Measurements from ENCODE around the gene NEU3.
A peak's percentile ranks its signal among the peaks of the same experiment; 100 is the strongest.
"Not testable (repeated sequence)": the region's sequence is repeated elsewhere in the genome, so short reads cannot be mapped to it uniquely, and the experiment has no call there.

NEU3 gene, protein sequence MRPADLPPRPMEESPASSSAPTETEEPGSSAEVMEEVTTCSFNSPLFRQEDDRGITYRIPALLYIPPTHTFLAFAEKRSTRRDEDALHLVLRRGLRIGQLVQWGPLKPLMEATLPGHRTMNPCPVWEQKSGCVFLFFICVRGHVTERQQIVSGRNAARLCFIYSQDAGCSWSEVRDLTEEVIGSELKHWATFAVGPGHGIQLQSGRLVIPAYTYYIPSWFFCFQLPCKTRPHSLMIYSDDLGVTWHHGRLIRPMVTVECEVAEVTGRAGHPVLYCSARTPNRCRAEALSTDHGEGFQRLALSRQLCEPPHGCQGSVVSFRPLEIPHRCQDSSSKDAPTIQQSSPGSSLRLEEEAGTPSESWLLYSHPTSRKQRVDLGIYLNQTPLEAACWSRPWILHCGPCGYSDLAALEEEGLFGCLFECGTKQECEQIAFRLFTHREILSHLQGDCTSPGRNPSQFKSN

DNA sequence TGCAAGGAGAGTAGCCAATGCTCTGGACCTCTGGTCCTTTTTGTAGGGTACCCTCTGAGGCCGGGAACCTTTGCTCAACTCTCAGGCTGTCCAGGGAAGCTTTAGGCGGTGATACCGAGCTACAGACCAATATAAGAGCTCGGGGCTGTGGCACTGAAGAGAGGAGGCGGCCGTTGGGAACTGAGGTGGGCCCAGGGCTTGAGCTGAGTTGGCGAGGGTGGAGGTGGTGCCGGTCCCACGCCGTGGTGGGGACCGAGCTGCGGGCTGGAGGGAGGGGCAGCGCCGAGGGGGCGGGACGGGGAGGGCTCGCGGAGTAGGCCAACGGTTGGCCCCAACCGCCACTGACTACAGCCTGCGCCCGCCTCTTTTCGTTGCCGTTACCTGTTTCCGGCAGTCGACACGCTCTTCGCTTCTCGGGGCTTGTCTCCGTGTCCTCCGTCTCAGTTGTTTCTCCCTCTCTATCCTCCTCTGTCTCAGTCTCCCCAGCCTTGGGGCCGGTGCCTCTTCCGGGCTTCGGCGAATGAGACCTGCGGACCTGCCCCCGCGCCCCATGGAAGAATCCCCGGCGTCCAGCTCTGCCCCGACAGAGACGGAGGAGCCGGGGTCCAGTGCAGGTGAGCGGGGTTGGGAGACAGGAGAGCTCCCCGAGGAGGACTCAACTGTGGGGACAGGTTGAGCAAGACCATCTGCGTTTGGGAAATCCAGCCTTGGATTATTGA, at the start of gene NEU3:
TSS of gene NEU3 (plus strand) at position 393 of the 719 bp plus-strand sequence. CDS start at position 521, 128 bp downstream.
- peak; percentile 69 to 72 for DNase-seq (ENCODE audit: low read depth in 1 of 2, low spot score in 1 of 2)

DNA sequence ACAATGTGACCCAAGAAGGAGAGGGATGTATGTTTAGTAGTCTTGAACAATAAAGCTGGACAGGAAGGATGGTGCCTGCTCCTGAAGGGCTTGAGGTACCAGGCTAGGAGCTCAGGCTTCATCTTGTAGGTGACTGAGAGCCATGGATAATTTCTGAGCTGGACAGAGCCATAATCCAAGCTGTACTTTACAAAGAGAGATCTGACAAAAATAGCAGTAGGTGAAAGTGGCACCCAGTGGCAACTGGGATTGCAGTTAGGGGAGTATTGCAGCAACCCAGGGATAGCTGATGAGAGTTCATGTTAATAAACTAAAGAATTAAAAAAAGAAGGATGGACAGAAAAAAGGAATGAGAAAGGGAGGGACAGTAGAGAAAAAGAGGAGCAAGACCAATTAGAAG, 47.2 kb upstream of the NEU3 start:
- no peak for DNase-seq (ENCODE audit: low read depth in 1 of 2, low spot score in 1 of 2)

DNA sequence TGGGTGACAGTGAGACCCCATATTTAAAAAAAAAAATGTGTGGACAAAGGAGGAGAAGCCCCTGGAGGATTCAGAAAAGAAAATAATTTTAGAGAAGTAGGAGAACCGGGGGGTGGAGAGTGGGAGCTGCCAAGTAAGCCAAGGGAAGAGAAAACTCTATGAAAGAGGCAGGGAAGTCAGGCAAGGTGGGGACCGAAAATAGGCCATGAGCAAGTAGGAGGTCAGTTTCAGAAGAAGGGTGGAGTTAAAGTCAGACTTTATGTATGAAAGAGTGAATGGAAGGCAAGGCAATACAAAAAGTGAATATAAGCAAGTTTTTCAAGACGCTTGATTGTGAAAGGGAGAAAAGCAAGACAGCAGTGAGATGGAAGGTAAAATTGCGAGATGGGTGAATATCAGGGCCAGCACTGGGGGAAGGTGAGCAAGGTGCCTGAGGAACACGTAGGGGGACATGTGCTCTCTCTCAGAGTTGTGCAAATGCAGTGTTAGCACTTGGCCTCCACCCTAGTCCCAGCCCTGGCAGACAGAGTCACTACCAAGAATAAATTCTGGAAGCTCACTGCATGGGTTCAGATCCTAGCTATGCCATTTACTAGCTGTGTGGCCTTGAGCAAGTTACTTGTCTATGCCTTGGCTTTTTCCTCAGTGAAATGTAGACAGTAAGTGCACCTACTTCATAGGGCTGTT, 46.5 kb upstream of the NEU3 start:
- no peak for DNase-seq (ENCODE audit: low read depth in 1 of 2, low spot score in 1 of 2)

DNA sequence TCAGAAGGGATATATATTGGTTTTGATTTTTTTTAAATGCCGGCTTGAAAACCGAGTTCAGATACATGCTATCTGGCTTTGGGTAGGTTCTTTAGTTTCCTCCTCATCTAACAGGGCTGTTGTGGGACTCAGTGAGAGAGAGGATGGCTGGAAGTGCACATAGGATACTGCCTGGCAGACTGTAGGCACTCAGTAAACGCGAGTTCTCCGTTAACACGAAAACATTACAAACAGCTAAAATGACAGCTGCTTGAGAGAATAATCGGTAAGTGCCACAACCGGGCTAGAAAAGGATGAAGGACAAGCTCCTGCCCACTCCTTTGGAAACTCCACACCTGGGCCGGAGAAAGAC, 40.2 kb upstream of the NEU3 start:
- DNase-seq (ENCODE audit: low read depth in 1 of 2, low spot score in 1 of 2), result no peak

DNA sequence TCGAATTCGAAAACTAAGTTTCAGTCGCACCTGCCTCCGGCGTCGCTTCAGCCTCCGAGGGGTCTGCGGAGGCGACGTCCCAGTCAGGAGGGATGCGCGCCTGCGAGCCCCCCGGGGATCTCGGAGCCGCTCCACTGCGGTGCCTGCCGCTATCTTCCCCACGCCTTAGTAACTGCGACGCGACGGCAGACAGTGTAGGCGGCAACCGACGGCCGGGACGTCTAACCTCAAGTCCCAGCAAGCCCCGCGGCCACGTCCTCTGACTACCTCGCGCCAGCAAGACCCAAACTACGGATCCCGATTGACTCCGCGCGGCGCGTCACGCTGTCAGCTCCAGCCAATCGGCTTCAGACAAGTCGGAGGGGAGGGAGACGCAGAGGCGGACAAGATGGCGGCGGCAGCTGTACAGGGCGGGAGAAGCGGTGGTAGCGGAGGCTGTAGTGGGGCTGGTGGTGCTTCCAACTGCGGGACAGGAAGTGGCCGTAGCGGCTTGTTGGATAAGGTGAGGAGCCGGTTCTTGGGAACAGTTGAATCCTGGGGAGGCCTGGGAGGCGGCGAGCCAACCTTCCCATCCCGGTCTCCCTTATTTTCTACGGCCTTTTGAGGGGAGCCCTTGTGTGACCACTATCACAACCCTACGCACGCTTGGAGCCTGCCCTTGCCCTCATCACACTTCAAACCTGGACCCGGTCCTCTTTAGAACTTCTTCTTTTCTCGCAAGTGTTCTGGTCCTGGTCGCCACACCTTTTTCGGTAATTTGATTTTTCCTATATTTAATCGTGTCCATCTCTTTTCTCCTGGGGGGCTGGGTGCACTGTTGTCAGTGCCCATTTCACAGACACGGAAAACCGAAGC, 39.6 kb upstream of the NEU3 start, which contains the start of the genes SPCS2 and XRRA1:
TSS of gene SPCS2 (plus strand) at position 369 of the 855 bp plus-strand sequence. CDS start at position 389, 20 bp downstream.
TSS of gene XRRA1 (minus strand) at position 194 of the 855 bp plus-strand sequence. CDS start 8,213 bp downstream, outside the sequence.
- DNase-seq (ENCODE audit: low read depth in 1 of 2, low spot score in 1 of 2), result peak; percentile 96 to 97

DNA sequence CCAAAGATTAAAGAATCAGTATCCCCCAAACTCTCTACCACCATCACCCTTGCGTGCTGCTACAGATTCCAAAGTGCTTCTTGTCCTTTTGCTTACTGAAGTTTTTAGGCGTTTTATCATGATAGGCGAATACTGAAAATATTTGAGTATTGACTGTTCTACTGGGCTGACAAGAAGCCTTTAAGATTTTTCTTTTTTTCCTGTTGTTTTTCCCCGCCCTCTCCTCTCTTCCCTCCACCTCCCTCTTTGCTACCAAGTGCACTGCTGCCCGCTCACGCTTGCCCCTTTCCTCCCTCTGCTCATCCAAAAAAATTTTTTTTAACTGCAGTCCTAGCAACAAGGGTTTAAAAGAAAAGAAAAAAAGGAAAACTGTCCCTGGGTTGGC, 39.0 kb upstream of the NEU3 start:
- no peak for DNase-seq (ENCODE audit: low read depth in 1 of 2, low spot score in 1 of 2)

DNA sequence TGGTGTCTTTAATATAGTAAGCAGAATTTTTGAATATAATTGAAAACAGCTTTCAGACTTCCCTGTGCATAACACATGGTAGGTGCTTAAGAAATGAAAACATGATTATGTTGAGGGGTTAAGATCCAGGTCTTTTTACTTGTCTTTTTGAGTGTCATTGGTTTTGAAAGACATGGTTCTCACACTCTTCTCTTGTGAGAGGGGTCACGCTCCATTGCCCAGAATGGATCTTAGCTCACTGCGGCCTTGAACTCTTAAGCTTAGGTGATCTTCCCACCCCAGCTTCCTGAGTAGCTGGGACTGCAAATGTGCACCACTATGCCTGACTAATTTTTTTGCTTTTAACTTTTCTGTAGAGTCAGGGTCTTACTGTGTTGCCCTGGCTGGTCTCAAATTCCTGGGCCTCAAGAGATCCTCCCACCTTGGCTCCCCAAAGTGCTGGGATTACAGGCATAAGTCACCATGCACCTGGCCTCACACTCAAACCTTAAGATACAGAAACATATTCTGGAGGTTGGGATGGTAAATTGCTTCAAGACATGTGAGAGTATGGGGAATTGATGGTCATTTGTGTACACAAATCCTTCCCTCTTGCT, 38.3 kb upstream of the NEU3 start:
- no peak for DNase-seq (ENCODE audit: low read depth in 1 of 2, low spot score in 1 of 2)

DNA sequence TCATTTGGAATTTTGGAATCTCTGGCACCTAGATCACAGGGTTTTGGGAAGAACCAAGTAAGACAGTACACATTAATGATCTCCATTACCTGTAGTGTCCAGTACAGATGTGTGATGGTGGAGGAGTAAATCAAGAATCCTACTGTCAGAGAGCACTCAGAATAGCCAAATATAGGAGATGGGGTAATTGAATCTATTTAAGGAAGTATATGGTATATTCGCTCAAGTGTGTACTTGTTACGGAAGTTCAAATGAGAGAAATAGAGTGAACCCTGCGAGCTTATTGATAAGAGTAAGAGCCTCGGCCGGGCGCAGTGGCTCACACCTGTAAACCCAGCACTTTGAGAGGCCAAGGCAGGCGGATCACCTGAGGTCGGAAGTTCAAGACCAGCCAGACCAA, 37.5 kb upstream of the NEU3 start:
- DNase-seq (ENCODE audit: low read depth in 1 of 2, low spot score in 1 of 2), result no peak

DNA sequence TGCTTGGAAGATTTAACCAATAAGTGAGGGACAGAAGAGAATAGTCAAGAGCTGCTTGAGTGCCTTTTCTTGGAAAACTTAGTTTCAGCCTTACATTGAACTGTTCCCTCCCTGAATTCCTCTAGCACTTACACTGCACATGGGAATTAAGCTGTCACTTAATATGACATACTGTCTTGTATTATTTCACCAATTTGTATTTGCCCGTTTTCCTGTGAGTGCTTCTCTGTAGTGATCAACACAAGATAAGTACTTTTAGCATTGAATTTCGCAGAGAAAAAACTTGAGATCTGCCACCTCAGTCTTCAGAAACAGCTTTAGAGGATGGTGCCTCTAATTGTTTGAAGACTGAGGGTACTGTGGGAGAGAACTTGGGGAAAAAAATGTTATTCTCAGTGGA, 36.0 kb upstream of the NEU3 start:
- DNase-seq (ENCODE audit: low read depth in 1 of 2, low spot score in 1 of 2), result no peak

DNA sequence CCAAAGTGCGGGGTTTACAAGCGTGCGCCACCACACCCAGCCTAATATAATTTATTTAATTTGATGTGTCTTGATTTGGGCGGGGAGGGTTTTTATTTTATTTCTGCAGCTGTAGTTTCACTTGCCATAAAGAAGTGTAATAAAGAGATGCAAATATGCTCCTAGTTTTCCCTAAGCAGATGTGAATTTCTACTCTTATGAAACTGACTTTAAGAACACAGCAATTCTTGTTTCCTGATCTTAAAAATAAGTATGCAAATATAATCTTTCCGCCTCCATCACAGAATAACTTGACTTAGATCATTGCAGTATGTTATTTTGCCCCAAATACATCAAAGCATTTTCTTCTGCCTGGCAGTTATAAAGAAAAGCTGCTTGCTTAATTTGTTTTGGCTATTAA, 35.3 kb upstream of the NEU3 start:
- DNase-seq (ENCODE audit: low read depth in 1 of 2, low spot score in 1 of 2), result no peak

DNA sequence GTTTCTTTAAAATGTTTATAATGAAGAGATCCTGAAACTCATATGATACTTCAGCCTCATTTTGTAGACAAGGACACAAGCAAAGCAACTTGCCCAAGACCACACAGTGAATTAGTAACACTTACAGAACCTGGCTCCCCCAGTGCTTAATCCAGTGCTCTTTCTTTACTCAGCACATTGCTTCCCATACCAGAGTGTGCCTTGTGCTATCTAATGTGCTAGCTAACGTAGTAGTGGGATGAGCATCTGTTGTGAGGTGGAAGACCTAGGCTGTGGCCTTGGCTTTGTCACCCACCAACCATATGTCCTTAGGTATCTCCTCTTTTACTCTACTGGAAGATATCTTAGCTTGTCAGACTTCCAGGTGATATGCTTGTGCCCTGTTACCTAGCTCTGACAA, 34.5 kb upstream of the NEU3 start:
- DNase-seq (ENCODE audit: low read depth in 1 of 2, low spot score in 1 of 2), result no peak

DNA sequence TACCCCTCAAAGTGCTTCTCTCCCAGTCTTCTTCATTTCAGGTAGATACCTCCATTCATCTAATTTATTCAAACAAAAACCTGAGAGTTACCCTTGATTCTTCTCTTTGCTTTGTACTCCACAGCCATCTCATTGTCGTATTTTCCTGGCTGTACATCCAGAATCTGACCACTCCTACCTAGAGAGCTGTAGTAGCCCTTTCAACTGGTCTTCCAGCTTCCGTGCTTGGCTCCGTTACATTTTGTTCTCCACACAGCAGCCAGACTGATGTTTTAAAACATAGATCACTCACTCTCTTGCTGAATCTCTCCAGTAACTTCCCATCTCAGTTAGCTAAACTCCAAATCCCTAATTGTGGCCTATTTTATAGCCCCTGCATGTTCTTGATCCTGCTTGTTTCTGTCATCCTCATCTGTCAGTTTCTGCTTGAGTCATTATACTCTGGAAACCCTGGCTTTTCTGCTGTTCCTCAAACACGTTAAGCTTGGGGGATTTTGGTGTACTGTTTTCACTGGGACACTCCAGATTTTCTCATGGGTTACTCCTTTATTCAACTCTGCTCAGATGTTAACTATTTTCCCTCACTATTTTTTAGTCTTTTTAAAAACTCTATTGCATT, 32.2 kb upstream of the NEU3 start:
- no peak for DNase-seq (ENCODE audit: low read depth in 1 of 2, low spot score in 1 of 2)

DNA sequence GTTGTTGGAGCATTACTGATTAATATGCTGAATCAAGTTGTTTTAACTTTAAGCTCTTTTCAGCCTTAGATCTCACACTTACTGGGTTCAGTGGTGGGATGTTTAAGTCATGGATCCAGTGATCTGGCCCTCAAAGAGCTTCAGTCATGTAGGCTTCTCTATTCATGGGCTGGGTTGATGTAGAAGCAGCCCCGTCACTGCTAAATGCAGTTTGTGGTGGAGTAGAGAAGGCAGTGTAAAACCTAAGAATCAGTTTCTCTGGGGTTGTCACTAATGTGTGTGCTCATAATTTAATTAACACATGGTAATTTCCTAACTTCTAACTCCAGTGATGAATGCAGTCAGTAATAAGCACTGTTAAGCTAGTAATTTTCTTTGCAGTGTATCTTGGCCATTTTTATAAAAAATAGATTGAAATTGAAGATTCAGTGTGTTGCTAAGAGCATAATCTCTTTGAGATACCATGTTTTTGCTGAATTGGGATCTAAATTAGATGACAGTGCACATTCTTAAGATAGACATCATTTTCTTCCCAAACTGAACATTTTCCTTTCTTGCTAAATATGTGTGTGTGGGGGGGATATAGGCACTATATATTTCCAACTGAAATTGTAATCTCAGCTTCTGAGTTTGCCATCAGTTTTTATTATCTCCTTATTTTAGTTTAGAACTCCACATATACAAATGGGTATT, 30.6 kb upstream of the NEU3 start:
- DNase-seq (ENCODE audit: low read depth in 1 of 2, low spot score in 1 of 2), result no peak

DNA sequence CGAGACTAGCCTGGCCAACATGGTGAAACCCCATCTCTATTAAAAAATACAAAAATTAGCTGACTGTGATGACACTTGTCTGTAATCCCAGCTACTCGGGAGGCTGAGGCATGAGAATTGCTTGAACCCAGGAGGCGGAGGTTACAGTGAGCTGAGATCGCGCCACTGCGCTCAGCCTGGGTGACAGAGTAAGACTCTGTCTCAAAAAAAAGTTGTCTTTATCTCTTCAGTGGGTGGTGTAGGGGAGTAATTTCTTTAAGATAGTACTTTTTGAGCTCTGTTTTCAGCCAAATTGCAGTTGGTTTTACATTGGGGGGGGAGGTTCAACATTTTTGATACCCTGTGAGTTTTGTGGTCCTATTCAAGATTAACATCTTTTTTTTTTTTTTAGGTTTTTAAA, 28.6 kb upstream of the NEU3 start:
- not testable (repeated sequence) for DNase-seq (ENCODE audit: low read depth in 1 of 2, low spot score in 1 of 2)

DNA sequence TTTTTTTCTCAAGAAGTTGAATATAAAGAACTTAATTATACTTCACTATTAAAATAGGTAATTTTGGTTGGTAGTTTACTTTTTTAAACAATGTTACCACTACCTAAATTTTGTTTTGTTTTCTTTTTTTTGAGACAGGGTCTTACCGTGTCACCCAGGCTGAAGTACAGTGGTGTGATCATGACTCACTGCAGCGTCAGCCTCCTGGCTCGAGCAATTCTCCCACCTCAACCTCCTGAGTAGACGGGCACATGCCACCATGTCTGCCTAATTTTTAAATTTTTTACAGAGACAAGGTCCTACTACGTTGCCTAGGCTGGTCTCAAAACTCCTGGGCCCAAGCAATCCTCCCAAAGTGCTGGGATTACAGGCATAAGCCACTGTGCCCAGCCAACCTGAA, 22.1 kb upstream of the NEU3 start:
- no peak for DNase-seq (ENCODE audit: low read depth in 1 of 2, low spot score in 1 of 2)

DNA sequence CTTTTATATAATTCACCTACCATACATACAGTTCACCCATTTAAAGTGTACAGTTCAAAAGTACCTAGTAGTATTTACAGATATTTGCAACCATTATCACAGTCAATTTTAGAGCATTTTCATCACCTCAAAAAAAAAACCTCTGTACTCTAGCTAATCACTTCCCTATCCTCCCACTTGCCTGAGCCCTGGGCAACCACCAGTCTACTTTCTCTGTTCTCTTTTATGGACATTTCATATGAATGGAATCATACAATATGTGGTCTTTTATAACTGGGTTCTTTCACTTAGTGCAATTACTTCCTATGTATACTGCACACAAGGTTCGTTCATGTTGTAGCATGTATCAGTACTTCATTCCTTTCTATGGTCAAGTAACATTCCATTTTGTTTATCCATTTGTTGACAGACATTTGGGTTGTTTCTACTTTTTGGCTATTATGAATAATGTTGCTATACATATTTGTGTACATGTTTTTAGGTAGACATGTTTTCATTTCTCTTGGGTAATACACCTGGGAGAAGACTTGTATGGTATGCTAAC, 17.8 kb upstream of the NEU3 start:
- DNase-seq (ENCODE audit: low read depth in 1 of 2, low spot score in 1 of 2), result no peak

DNA sequence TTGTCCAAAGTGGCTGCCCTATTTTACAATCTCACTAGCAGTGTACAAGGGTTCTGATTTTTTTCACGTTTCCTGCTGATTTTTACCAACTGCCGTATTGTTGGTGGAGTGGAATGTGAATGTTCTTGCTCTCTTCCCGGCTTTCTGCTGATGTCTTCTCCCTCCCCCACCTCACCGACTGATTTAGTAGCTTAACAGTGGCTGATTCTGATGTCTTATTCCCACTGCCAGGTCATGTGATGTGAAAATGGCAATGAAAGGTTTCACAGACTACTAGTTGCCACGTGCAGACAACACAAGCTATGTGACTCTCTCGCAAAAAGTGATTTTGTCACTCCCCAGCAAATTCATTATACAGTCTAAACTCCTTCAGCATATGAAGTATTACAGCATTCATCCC, 17.3 kb upstream of the NEU3 start:
- DNase-seq (ENCODE audit: low read depth in 1 of 2, low spot score in 1 of 2), result no peak

DNA sequence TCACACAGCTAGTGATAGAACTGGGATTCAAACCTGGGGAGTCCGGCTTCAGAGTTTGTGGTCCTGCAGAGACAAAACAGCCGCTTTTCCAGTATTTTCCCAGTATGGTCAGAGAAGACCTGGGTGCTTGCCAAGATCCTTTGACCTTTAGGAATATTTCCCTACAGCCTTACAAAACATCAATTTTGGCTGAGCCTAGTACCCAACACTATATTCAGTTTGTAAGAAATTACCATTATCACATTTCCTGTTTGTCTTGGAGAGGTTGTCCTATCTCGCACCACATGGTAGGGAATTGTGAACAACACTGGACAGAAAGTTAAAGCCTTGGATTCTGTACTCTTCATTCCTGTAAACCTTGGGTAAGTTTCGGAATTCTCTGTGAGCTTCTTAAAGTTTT, 10.7 kb upstream of the NEU3 start:
- DNase-seq (ENCODE audit: low read depth in 1 of 2, low spot score in 1 of 2), result no peak

DNA sequence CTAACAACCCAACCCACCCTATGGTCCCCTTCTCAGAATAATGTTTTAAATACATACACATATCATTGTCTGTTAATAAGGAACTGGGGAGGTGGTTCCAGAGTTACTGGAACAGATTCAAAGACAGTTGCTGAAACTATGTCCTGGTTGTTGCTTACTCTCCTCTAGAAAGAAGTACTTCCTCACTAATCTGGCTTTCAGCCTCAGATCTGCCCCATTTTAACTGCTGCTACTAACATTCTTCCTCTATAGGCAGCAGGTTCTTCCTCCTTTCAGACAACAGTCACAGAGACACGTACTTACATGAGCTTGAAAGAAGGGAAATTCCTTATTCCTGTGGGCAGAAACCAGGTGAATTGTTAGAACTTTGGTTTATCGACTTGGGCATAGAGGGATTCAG, 8.1 kb upstream of the NEU3 start:
- DNase-seq (ENCODE audit: low read depth in 1 of 2, low spot score in 1 of 2), result no peak
